ENCODE data around the gene PARVA.

Gene PARVA

GRCh38 chr11:12536566-12536965 is 159.2 kb downstream of the PARVA start:
- FAIRE-seq, result no peak

GRCh38 chr11:12537778-12538401 is 160.5 kb downstream of the PARVA start:
- FAIRE-seq, result no peak

GRCh38 chr11:12538889-12539421 is 161.6 kb downstream of the PARVA start:
- no peak for FAIRE-seq

- no peak for FAIRE-seq
These were observed 162.2 kb downstream of the PARVA start for GRCh38 chr11:12539572-12539971.

GRCh38 chr11:12540075-12540680 is 162.8 kb downstream of the PARVA start:
- no peak for FAIRE-seq

- FAIRE-seq, result no peak
These were observed 163.7 kb downstream of the PARVA start for GRCh38 chr11:12540913-12541582.

- FAIRE-seq, result no peak
These were observed 164.3 kb downstream of the PARVA start for GRCh38 chr11:12541583-12542151.

GRCh38 chr11:12542186-12542935 is 165.0 kb downstream of the PARVA start:
- no peak for FAIRE-seq

- FAIRE-seq, result no peak
These were observed 166.4 kb downstream of the PARVA start for GRCh38 chr11:12543596-12544415.

GRCh38 chr11:12544986-12545775 is 167.8 kb downstream of the PARVA start:
- no peak for FAIRE-seq

- FAIRE-seq, result no peak
These were observed 168.8 kb downstream of the PARVA start for GRCh38 chr11:12546122-12546521.

- FAIRE-seq, result no peak
These were observed 169.3 kb downstream of the PARVA start for GRCh38 chr11:12546660-12547059.

- no peak for FAIRE-seq
These were observed 170.7 kb downstream of the PARVA start for GRCh38 chr11:12547953-12548650.

- no peak for FAIRE-seq
These were observed 175.3 kb downstream of the PARVA start for GRCh38 chr11:12552692-12553091.

- no peak for FAIRE-seq
These were observed 176.8 kb downstream of the PARVA start for GRCh38 chr11:12554122-12554521.

GRCh38 chr11:12556155-12556554 is 178.8 kb downstream of the PARVA start:
- FAIRE-seq, result no peak

- no peak for FAIRE-seq
These were observed 179.5 kb downstream of the PARVA start for GRCh38 chr11:12556788-12557384.

GRCh38 chr11:12559011-12559410 is 181.6 kb downstream of the PARVA start:
- FAIRE-seq, result no peak

- no peak for FAIRE-seq
These were observed 183.0 kb downstream of the PARVA start for GRCh38 chr11:12560362-12560761.

GRCh38 chr11:12560861-12561260 is 183.5 kb downstream of the PARVA start:
- no peak for FAIRE-seq

Data from A204.1 (cell line).